HG02870 (cell line): Measurements from ENCODE around the gene DDX51.

Experiments
- ATAC-seq: cut with Tn5 transposase; IDR thresholded peaks from one replicate; pipeline ENCODE4 v1.9.1; 2021; ENCODE audit warnings: mild to moderate bottlenecking, moderate library complexity; ENCODE audit not compliant: unreplicated experiment

The DDX51 gene, protein sequence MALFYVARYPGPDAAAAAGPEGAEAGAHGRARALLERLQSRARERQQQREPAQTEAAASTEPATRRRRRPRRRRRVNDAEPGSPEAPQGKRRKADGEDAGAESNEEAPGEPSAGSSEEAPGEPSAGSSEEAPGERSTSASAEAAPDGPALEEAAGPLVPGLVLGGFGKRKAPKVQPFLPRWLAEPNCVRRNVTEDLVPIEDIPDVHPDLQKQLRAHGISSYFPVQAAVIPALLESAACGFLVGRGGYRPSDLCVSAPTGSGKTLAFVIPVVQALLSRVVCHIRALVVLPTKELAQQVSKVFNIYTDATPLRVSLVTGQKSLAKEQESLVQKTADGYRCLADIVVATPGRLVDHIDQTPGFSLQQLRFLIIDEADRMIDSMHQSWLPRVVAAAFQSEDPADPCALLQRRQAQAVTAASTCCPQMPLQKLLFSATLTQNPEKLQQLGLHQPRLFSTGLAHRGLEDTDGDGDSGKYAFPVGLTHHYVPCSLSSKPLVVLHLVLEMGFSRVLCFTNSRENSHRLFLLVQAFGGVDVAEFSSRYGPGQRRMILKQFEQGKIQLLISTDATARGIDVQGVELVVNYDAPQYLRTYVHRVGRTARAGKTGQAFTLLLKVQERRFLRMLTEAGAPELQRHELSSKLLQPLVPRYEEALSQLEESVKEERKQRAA

DNA sequence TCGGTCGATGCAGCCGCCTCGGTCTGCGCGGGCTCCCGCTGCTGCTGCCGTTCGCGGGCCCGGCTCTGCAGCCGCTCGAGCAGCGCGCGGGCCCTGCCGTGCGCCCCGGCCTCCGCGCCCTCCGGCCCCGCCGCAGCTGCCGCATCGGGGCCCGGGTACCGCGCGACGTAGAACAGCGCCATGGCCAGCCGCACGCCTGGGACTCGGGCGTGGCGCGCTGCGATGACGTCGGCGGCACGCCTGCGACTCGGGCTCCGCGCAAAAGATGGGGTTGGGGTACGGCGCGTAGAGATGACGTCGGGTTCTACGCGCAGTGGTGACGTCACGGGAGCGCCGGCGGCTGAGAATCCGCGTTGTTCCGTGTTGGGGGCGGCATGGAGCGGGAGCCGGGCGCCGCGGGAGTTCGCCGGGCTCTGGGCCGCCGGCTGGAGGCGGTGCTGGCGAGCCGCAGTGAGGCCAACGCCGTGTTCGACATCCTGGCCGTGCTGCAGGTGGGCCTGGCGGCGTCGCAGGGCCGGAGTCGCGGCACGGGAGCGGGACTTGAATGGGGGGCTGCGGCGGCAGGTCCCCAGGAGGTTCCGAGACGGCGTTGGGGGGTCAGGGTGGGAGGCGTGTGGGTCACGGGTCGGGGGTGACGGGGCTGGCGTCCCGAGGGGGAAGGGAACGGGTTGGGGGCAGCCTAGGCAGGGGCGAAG is at the start of gene DDX51, which contains the start of gene NOC4L:
TSS of gene DDX51 (minus strand) at position 205 of the 695 bp plus-strand sequence. CDS start at position 182, 23 bp downstream.
TSS of gene NOC4L (plus strand) at position 343 of the 695 bp plus-strand sequence. CDS start at position 375, 32 bp downstream.
- peak; percentile 85 for ATAC-seq

DNA sequence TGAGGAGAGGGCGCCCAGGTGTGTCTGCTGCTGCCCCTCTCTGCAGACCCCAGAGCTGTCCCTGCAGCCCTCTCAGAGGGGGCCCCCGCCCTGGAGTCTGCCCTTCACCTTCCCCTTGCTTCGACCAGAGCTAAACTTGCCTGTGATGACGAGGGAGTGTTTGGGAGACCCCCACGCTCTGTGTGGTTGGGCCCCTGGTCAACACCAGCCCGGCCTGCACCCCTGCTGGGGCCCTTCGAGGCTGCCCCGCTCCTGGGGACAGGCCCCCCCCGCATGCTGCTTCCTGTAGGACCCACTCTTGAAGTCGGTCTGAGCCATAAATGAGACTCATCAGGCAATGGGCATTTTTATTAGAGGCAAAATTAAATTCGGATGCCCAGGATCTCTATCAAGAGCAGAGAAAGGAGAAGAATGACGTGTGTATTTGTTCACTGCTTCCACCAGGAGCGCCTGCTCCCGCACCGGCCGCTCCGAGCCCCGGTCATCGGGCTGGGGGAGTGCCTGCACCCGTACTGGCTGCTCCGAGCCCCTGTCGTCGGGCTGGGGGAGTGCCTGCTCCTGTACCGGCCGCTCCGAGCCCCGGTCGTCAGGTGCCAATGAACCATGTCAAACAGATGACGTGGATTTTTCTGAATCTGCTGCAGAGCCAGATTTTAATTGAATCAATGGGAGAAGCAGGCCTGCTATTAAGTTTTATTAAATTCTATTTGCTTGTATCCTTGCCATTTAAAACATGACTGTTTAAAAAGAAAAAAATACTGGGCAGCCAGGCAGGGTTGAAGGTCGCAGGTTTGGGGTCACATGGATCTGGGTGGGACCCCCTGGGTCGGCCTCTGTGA is 47.8 kb upstream of the DDX51 start:
- no peak for ATAC-seq

DNA sequence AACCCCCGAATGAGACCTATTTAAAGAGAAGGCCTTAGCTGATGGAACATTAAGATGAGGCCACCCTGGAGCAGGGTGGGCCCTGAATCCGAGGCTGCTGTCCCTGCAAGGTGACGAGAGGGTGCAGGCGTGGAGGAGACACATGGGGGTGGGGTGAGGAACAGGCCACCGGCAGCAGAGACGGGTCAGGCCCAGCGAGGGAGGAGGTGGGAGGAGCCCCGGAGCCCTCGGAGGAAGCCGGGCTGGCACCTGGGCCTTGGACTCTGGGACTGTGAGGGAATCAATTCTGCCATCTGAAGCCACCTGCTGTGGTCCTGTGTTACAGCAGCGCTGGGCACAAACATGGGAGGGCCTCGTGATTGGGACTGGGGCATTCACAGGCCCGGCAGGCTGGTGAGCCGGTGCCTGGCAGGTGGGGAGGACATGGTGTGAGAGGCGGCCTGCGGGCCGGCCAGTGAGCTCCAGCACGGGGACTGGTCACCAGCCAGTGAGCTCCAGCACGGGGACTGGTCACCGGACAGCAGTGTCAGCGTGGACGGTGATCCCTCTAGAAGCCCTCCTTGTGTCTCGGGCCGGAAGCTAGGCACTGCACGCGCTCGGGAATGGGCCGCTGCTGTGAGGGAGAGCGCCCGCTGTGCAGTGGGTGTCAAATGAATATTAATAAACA is 46.8 kb upstream of the DDX51 start:
- no peak for ATAC-seq

DNA sequence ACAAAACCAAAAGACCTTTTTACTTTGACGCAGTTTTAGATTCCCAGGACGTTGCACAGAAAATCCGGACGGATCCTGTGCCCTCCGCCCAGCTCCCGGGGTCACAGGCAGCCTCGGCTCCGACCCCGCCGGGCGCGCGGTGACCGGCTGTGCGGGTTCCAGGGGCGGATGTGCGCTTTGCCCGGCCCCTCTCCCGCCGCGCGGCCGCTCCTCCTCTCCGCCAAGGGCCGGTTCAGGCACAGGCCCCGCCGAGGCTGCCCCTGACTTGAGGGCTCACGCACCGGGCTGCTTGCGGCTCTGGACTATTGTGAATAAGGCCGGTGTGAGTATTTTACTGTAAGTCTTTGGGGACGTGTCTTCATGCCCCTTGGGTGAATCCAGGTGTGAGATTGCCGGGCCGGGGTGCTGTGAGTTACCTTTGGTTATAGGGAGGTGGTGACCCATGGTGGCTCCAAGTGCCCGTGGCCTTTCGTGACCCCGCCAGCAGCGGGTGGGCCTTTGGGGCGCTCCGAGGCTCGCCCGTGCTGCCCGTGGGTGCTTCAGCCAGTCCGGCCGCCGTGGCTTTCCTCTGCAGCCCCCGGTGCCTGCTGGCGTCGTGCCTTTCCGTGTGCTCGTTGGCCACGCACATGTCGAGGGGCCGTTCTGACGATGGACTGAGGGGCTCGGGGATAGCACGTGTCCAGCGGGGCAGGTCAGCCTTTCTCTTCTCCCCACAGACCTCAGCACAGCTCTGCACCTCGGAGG is 46.1 kb upstream of the DDX51 start:
- ATAC-seq, result peak; percentile 17

DNA sequence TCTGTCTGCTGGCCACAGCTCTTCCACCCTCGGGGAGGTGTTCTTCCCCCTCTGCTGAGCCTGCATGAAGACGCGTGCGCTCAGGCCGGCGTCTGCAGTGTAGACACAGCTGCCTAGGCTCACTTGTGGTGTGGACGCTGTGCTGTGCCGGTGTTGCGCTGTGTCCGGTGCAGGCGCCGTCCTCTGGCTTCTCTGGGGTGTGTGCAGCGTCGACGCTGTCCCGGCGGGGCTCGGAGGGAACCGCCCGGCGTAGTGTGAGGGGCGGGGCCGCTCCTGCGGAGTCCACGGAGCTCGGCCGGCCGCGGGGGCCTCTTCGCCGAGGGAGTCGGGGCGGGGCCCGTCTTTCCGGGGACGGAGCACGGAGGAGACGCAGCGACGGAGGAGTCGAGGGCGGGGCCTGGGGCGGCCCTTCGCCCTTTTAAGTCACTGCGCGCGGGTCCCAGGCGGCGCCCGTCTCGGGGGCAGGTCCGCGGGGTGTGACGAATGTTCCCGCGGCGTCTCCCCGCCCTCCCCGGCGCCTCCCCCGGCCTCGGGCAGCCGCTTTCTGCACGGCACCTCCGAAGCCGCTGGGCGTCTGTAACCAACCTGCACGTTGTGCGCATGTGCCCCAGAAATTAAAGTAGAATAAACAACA is 45.4 kb upstream of the DDX51 start:
- peak; percentile 82 for ATAC-seq

DNA sequence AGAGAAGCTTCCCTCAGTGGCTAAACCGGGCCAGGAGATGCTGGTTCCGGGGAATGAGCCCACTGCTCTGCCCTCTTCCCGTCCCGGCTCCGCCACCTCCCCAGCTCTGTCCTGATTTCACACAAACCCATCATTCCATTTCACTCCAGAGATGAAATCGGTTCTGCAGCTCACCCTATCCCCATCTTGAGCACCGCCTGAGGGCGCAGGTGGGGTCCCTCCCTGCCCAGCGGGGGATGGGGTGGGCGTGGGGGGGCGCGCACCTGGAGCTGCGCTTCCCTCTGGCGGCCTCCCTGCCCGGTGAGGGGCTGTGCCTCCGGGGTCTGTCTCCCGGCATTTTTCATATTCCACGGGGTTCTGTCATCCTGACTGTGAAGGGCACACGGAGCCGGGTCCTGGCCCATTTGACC is 44.8 kb upstream of the DDX51 start:
- no peak for ATAC-seq

DNA sequence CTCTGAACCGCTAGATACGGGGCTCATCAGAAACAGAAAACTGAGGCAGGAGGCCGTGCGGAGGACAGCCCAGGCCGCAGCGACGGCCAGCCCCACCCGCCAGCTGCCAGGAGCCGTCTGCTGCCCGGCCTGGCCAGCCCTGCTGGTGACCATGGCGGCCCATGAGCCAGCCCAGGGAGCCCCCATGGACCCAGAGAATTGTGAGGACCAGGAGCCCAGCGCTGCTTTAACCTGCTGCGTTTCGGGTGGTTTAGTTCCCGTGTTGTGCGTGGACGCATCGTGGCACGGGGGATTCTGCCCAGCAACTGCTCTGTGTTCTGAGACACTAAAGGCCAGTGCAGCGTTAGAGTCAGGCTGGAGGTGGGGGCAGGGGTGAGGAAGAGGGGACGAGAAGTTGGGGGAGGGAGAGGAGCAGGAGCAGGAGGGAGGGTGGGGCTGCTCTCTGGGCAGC is 44.4 kb upstream of the DDX51 start:
- no peak for ATAC-seq

DNA sequence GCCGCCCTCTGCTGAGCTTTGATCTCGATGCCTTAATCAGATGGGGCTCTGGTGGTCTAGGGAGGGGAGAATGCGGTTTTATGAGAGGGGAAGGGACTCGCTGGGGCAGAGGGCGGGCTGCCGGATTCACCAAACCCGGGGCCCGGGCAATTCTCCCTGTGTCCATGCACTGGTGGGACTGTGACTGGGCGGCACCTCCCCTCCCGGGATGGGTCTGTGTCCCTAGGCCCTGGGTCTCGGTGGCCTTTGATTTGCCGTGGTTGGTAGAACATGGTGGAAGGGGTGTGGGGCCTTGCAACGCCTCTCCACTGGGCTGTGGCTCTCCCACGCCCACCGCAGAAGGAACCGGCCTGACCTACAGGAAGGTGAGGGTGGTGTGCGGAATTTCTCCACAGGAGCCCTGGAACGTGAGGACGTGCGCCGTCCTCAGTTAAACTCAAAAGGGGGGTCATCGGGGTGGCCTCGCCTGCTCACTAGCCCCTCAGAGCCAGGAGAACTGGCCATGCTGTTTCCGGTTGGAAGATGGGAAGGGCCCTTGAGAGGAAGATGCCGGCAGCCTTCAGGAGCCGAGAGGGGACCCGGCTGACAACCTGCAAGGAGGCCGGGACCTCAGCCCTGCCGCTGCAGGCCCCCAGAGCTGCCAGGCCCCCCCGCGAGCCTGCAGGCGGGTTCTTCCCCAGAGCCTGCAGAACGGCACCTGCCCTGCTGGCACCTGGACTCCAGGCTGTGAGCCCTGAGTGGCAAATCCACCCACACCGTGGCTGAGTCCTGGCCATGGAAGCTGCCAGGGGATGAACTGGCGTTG is 43.7 kb upstream of the DDX51 start:
- no peak for ATAC-seq

DNA sequence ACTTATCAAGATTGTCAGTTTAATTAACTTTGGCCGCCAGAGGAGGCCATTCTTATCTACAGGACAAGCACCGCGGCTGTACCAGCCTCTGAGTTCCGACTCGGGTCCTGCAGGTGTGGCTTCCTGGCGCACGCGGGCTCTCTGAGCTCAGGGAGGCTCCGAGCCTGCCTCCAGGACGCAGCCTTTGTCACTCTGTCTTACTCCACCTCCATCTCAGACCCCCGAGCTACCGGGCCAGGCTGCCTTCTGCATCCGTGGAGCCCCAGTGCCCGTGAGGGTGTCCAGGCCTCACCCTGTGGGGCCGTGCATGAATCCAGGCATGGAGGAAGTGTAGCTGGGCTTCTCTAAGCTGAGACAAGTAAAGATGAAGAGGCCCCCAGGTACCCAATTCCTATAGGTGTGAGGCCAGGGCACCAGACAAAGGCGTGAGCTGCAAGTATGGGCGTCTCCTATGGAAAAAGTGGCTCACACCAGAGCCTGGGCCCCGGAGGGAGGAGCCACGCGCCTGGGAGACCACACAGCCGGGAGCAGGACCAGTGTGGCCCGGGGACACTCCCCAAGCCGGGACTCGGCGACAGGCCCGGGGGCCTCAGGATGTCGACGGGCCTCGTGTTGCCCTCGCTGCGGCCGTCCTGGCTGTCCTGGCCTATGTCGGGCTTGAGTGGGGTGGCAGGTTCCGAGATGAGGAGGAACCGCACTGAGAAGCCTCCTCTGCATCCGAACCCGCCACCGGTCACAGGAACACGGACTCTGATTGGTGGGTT is 42.9 kb upstream of the DDX51 start:
- no peak for ATAC-seq

DNA sequence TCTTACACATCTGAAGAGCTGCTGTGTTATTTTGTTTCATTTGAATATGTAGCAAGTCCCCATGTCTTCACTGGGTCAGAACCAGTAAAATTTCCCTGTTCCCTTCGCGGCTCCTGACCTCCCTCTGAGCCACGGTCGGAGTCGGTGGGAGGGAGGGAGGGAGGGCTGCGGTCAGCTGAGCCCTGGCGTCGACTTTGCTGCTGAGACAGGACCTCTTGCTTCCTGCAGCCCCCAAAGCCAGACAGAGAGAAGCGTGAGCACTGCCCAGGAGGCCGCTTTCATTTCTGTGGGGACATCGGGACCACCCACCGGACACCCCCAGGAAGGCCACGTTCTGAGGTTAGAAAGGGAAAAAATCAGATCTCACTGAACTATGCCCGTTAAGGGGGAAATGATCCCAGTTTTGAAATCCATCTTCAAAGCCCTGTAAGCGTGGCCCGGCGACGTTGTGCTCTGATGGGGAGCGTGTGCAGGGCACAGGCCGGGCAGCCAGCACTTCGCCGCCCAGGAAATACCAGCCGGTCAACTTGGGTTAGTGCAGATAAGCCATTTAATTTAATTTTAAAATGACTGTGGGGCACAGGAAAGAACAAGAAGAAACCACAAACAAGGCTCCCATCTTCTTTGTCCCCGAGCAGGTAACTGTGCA is 42.2 kb upstream of the DDX51 start:
- ATAC-seq, result no peak

DNA sequence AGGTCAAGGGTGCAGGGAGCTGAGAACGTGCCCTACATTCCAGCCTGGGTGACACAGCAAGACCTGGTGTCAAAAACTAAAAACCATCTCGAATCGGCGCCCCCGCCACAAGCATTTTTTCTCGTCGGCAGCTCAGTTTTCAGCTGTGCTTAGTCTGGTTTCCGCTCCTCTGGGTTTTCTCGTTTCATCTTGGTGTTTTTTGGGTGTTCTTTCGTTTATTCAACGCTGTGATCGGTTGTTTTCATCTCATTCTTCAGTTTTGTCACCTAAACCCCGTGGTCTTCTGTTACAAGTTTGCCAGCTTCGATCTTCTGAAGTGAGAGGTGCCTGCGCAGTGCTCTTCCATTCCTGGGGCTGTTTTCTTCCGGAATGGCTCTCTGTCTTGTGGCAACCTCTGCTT is 41.6 kb upstream of the DDX51 start:
- ATAC-seq, result no peak

DNA sequence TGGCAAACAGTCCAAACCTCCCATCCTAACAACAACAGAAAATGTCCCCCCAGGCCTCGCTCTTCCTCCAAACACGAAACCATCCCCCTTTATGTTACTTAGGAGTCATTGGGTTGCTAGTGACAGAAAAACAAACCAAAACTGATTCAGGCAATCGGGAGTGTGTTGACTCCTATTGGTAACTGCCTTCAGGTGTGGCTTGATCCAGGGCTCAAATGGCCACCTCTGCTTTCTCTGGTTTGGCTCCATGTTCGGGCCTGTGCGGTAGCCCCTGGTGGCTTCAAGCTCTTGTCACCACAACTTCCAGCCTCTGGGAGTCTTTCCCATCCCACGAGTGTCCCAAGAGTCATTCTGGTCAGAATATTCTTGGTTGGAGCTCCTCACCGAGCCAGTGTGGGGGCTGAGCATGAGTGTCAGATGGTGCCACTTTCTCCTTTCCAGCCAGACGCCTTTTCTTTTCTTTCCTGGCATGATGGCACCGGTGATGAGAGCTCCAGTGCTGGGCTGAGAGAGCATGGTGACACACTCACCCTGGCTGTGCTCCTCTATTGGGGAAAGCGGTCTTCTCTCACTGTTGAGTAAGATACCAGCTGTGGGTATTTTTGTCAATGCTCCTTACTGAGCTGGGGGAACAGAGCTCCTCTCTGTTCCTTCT is 38.7 kb upstream of the DDX51 start:
- no peak for ATAC-seq

DNA sequence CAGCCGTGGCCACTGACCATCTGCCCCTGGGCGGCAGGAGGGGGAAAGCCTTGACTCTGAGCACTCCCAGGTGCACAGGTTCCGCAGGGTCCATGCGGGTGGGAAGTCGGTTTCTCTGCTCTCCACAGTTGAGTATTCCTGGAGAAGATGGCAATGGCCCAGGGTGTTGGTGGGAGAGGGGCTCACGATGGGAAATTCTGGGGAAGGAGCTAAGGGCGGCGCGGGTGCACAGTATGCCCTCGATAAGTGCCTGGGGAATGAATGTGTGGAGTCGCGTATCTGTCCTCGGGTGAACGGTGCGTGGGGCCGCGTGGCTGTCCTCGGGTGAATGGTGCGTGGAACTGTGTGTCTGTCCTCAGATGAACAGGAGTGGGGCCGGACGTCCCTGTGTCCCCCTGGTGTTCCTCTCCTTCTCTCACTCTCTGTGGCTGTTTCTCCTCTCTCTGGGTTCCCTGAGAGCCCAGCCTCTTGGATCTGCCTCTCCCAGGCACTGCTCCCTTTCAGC is 38.1 kb upstream of the DDX51 start:
- no peak for ATAC-seq

DNA sequence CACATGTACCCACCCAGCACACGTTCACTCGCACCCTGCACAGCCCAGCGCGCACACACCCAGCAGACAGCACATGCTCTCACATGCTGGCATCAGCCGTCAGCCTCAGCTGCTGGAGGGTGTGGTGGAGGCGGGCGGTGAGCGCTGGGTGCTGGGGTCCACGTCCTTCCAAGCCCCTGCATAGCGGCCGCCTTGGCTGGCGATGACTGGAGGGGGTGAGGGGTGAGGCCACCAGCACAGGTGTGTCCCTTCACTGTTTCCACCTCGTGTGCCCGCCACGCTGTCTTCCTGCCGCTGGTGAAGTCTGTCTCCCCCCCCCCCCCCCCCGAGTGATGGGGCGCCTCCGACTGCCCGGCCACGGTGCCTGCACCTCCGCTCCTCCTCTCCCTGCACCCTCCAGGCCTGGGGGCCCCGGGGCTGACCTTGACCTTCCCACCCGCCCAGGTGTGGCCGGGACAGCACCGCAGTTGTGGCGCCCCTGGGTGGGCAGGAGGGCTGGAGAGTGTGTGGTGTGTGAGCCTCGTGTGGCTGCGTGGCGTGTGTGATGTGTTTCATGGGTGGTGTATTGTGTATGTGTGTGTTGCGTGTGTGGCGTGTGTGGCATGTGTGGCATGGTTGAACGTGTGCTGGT is 37.6 kb upstream of the DDX51 start:
- ATAC-seq, result no peak

DNA sequence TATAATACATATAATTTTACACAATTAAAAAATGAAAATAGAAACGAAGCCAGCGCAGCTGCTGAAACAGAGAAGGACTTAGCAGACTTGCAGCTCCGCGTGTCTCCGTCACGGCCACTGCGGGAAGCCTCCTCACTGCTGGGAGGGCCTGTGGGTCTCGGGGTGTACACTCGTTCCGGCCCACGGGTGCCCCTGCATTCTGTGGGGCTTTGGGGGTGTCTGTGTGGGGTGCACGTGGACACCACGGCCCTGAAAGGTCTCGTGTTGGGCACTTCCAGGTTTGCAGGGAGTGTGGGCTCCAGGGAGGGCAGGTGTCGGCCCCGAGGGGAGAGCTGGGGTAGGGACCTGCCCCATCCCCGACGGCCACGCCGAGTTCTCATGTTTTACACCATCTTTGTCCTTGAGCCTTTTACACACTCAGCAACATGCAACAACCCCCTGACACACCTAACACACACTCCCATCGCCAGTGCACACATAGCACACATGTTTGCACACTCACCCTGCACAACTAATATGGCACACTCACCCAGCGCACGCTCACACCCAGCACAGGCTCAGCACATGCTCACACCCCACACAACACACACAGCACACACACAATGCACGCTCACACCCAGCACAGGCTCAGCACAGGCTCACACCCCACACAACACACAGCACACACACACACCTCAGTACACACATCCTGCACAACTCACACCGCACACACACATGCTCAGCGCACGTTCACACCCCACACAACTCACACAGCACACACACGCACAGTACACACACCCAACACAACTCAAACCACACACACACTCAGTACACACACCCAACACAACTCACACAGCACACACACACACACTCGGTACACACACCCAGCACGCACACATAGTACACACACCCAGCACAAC is 36.8 kb upstream of the DDX51 start:
- ATAC-seq, result no peak
